Memory B cell (primary cell): ENCODE results near the gene NTM.

Source experiments
- ATAC-seq: fragments of 150-1000 bp; cut with Tn5 transposase; 2 replicates; pipeline ENCODE4 v1.10.0; 2021; ENCODE audit warnings: low read depth, mild to moderate bottlenecking, moderate library complexity
- DNase-seq, 2 donors: peaks; one replicate each; pipeline ENCODE4 v3.0.0; 2022; ENCODE audit warnings: low spot score in 2 of 2
- H3K27ac Mint-ChIP-seq: one replicate; pipeline ENCODE4 v1.8.0; 2022; ENCODE audit warnings: mild to moderate bottlenecking, moderate library complexity, mixed read lengths
- H3K27me3 Mint-ChIP-seq: one replicate; pipeline ENCODE4 v1.8.0; 2022; ENCODE audit warnings: mixed read lengths
- H3K36me3 Mint-ChIP-seq: one replicate; pipeline ENCODE4 v1.8.0; 2022; ENCODE audit warnings: mild to moderate bottlenecking, mixed read lengths
- H3K4me1 Mint-ChIP-seq: one replicate; pipeline ENCODE4 v1.8.0; 2022; ENCODE audit warnings: mixed read lengths
- H3K4me3 Mint-ChIP-seq: one replicate; pipeline ENCODE4 v1.8.0; 2022; ENCODE audit warnings: mild to moderate bottlenecking, moderate library complexity, mixed read lengths
- H3K9me3 Mint-ChIP-seq: one replicate; pipeline ENCODE4 v1.8.0; 2022; ENCODE audit warnings: mixed read lengths

NTM gene

DNA sequence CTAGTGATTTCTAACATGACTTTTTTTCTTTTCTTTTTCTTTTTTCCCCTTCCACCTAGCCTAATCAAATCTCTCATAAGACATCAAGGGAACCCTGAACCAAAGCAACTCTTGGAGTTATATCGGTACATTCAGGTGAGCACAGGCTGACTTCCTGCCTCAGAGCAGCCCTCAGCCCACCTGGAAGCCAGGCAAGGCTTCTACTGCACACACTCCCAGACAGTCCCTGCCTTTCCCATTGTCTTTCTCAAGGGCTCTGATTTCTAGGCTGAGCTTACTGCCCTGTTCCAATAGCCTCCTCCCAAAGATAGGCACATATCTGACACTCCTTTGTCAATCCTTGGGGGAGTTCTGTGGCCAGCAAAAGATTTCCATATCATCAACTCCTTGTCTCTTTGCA lies 629.5 kb downstream of the NTM start:
- DNase-seq (no peak), ATAC-seq (no peak)
- Mint-ChIP-seq H3K4me1 (no peaks in the 10 kb centered on the region), H3K27me3 (no peaks in the 10 kb centered on the region), H3K36me3 (no peaks in the 10 kb centered on the region), H3K4me3 (no peak overlapping the region), H3K27ac (no peak overlapping the region), H3K9me3 (peaks cover 5% of the 10 kb centered on the region)

DNA sequence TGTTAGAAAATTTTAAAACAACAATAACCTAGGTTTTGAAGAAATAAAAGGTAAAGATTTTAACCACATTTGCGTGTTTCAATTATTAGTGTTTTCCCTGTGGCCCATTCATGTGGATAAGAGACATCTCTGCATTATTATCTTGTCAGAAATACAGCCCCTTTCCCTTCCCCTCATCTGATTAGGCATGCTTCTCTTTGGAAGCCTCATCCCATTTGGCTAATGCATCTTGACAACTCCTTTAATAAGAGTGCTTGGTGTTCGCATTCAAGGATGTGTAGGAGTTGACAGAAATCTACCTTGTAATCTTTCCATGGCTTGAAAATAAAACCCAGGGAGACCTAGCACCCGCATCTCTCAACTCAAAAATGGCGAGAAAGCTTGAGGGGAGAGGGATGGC lies 635.5 kb downstream of the NTM start:
- Mint-ChIP-seq H3K27ac (no peak overlapping the region), H3K9me3 (peaks cover 2% of the 10 kb centered on the region), H3K36me3 (no peaks in the 10 kb centered on the region), H3K27me3 (no peaks in the 10 kb centered on the region), H3K4me1 (no peaks in the 10 kb centered on the region), H3K4me3 (no peak overlapping the region)
- DNase-seq = no peak
- ATAC-seq = no peak

DNA sequence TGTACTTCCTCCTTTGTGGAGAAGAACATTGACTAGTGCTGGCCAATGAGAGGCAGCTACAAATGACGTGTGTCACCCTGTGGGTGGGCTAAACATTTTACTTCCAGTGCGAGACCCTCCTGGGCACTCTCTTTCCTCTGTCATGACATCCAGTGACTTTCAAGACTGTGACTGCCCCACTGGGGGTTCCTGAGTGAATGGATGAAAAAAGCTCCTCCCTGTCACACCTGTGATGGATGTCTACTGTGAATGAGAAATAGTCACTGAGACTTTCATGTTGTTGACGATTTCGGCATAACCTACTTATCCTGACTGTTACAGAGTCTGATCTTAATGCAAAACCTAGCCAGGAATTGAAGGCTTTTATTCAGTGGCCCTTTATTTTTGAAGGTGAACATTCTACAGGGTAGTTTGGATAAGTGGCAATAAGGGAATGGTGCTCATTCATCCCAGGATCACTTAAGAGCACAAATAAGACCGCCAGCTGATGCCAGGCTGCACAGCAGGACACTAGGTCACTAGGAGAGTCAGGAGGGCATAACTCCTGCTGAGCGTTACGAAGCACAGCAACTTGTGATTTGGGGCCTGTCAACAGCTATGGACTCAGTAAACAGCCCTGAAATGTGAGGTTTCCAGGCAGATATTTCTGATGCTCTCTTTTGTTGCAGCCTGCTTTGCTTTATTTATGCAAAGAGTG lies 636.6 kb downstream of the NTM start:
- Mint-ChIP-seq H3K27ac (no peak overlapping the region), H3K36me3 (no peaks in the 10 kb centered on the region), H3K4me1 (no peaks in the 10 kb centered on the region), H3K9me3 (peaks cover 4% of the 10 kb centered on the region), H3K27me3 (no peaks in the 10 kb centered on the region), H3K4me3 (no peak overlapping the region)
- DNase-seq (no peak), ATAC-seq (no peak)

- no peak for ATAC-seq
- H3K4me1 Mint-ChIP-seq = no peaks in the 10 kb centered on the region
- peaks cover 6% of the 10 kb centered on the region for H3K9me3 Mint-ChIP-seq
- H3K27ac Mint-ChIP-seq = no peak overlapping the region
- no peak for DNase-seq
- H3K36me3 Mint-ChIP-seq = no peaks in the 10 kb centered on the region
- no peak overlapping the region for H3K4me3 Mint-ChIP-seq
- no peaks in the 10 kb centered on the region for H3K27me3 Mint-ChIP-seq
These were observed 637.8 kb downstream of the NTM start for GRCh38 chr11:132008226-132008625.

DNA sequence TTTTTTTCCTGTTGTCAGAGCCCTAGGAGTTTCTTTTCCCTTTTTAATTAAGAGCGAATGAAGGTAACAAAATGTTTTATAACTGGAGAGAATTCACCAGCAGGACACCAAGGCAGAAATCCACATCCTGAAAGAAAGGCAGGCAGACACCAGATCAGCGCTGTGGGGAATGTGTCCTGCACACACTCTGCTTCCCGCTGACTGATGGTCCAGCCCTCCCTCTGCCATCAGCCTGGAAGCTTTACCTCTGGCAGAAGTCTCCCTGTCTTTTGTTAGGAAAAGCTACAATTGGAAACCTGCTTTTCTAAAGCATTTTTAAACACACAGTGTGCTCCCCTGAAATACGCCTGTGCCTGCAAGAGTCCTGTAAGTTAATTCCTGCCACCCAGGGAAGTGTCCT lies 638.5 kb downstream of the NTM start:
- no peak overlapping the region for H3K4me3 Mint-ChIP-seq

DNA sequence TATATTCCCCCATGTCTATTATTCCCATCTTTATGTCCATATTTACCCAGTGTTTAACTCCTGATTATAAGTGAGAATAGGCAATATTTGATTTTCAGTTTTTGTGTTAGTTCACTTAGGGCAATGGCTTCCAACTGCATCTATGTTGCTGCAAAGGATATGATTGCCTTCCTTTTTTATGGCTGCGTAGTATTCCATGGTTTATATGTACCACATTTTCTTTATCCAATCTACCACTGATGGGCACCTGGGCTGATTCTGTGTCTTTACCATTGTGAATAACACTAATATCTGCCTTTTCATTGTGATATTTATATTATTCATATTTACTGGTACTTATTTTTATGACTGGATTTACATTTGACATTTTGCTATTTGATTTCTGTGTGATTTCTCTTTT lies 649.6 kb downstream of the NTM start:
- no peaks in the 10 kb centered on the region for H3K36me3 Mint-ChIP-seq
- no peaks in the 10 kb centered on the region for H3K4me1 Mint-ChIP-seq

More for the DNA sequence above, 638.5 kb downstream of the NTM start:
- DNase-seq (no peak), ATAC-seq (no peak)
- Mint-ChIP-seq H3K4me1 (no peaks in the 10 kb centered on the region), H3K9me3 (peaks cover 8% of the 10 kb centered on the region), H3K36me3 (no peaks in the 10 kb centered on the region), H3K27ac (no peak overlapping the region), H3K27me3 (no peaks in the 10 kb centered on the region)

GRCh38 chr11:132022285-132022684 lies 651.9 kb downstream of the NTM start:
- Mint-ChIP-seq H3K27ac (no peak overlapping the region), H3K4me3 (no peak overlapping the region), H3K27me3 (no peaks in the 10 kb centered on the region), H3K4me1 (no peaks in the 10 kb centered on the region), H3K9me3 (peaks cover 7% of the 10 kb centered on the region), H3K36me3 (no peaks in the 10 kb centered on the region)
- DNase-seq (no peak), ATAC-seq (no peak)

More for the DNA sequence above, 649.6 kb downstream of the NTM start:
- DNase-seq = no peak
- ATAC-seq = no peak
- Mint-ChIP-seq H3K27me3 (no peaks in the 10 kb centered on the region), H3K9me3 (peaks cover 11% of the 10 kb centered on the region), H3K4me3 (no peak overlapping the region), H3K27ac (no peak overlapping the region)

DNA sequence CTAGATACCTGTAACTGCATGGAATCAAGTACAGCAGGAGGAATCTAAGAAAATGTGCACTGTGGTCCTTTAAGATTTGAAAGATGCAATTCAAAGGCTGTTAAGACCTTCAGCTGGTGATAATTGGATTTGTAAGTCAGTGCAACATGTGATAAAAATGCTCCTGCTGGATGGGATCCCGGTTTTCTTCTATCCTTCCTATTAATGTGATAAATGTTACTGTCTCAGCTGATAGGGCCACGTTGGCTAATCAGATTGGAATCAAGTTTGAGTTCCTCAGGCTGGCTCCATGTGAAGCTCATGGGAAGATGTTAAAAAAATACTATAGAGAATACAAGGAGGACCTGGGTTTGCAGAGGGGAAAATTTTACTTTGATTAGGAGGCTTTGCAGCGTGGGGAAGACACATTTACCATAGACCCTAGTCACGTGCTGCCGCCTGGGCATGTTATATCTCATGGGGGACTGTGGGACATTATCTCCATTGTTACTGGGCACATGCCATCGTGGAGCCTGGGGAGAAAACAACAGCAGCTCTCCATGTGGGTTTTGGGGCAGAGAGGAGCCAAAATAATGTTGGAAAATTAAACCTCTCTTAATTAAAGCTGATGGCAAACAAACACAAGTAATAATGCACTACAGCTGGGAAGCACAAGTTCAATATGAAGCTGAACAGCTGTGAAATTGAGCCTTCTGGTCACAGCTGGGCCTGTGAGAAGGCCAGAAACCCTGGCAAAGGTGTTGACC lies 652.5 kb downstream of the NTM start:
- ATAC-seq = no peak
- H3K27me3 Mint-ChIP-seq = no peaks in the 10 kb centered on the region
- no peaks in the 10 kb centered on the region for H3K4me1 Mint-ChIP-seq
- H3K27ac Mint-ChIP-seq = no peak overlapping the region
- H3K36me3 Mint-ChIP-seq = no peaks in the 10 kb centered on the region
- H3K4me3 Mint-ChIP-seq = no peak overlapping the region
- no peak for DNase-seq
- peaks cover 9% of the 10 kb centered on the region for H3K9me3 Mint-ChIP-seq

DNA sequence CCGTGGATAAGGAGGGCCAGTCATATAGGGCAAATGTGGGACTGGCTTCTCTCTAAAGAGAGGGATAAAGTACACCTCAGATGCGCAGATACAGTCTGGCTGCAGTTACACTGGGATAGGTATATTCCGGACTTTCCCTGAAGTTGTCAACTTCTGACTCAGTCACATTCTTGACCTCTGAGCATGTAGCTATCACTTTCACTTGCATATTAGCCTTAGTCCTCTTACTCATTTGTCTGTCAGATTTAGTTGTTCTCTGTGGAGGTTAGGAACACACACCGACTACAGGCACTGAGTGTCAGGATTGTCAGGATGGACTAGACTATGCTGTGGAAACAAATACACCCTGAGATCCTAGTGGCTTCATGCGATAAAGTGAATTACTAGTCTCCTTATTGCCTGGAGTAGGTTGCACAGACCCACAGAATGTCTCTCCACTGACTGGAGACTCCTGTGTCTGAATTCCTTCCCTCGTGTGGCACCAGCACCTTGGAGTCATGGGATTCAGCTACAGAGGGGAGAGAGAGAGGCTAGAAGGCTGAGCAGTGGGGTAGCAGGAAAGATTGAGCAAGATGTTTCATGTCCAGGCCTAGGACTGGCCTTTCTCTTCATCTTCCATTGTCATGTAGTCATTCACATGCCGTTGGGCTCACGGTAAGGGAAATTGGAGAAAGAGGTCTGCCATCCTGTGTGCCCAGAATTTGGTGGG lies 654.3 kb downstream of the NTM start:
- Mint-ChIP-seq H3K27ac (no peak overlapping the region), H3K27me3 (no peaks in the 10 kb centered on the region), H3K36me3 (no peaks in the 10 kb centered on the region), H3K4me1 (no peaks in the 10 kb centered on the region), H3K9me3 (peaks cover 7% of the 10 kb centered on the region), H3K4me3 (no peak overlapping the region)
- ATAC-seq (no peak), DNase-seq (no peak)

- no peak for DNase-seq
- H3K4me1 Mint-ChIP-seq = no peaks in the 10 kb centered on the region
- peaks cover 4% of the 10 kb centered on the region for H3K9me3 Mint-ChIP-seq
- no peaks in the 10 kb centered on the region for H3K27me3 Mint-ChIP-seq
- H3K36me3 Mint-ChIP-seq = no peaks in the 10 kb centered on the region
- ATAC-seq = no peak
- H3K27ac Mint-ChIP-seq = no peak overlapping the region
- H3K4me3 Mint-ChIP-seq = no peak overlapping the region
These were observed 656.3 kb downstream of the NTM start for GRCh38 chr11:132026746-132027145.

DNA sequence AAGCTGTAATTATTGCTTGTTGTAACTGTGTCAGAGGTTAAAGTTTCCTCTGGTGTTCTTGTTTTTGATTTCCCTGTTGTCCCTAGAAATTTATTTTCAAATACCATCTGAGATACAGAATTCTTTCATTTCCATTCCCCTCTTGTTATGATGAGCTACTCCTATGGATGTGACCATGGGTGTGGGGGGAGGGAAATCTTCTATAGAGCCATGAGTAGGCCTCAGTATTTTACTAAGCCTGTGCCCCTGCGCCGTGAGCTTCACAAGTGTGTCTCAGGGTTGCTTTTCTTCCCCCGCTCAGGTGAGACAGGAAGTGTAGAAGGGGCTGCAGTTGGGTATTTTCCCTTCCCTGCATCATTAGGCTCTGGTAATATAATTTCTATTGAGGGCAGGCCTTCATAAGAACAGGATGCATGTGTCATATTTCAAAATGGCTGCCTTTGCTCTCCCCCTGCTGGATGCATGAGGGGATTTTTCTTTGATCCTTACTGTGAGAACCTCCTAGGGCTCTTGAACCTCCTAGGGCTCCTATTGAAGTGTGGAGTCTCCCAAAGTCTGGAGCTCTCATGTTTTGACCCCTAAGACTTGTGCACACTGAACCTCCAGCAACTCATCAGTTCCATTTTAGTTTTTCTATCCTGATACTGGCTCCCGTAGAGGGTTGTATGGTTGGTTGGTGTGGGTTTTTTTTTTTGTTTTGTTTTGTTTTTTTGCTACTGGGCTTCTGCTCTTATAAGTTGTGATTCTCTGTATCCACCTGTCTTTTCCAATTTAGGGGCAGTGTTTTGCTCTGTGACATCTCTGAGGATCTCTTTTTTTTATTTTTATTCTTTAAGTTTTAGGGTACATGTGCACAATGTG lies 658.2 kb downstream of the NTM start:
- Mint-ChIP-seq H3K4me1 (no peaks in the 10 kb centered on the region), H3K36me3 (no peaks in the 10 kb centered on the region), H3K27me3 (no peaks in the 10 kb centered on the region), H3K4me3 (no peak overlapping the region), H3K27ac (no peak overlapping the region), H3K9me3 (peaks cover 4% of the 10 kb centered on the region)
- ATAC-seq = no peak
- DNase-seq = no peak

GRCh38 chr11:132030896-132031295 lies 660.5 kb downstream of the NTM start:
- ATAC-seq (no peak), DNase-seq (no peak)
- Mint-ChIP-seq H3K36me3 (no peaks in the 10 kb centered on the region), H3K27ac (no peak overlapping the region), H3K9me3 (peaks cover 4% of the 10 kb centered on the region), H3K4me3 (no peak overlapping the region), H3K27me3 (peaks cover 2% of the 10 kb centered on the region), H3K4me1 (no peaks in the 10 kb centered on the region)

DNA sequence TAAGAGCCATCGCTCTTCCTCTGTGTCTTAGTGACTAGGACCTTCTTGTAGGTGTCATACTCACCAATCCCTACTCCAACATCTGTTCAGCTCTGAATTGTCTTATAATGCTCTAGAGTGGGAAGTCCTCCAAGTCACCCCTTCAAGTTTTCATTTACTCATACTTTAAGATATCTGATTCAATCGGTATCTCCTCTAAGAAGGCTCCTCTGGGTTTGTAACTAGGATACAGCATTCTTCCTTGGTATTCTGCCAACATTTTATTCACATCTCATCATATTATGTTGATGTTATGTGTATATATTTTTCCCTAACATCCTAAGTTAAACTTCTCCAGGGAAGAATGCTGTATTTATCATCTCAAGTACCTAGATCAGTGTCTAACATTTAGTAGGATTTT lies 662.1 kb downstream of the NTM start:
- DNase-seq = no peak
- H3K27me3 Mint-ChIP-seq = peaks cover 2% of the 10 kb centered on the region
- no peaks in the 10 kb centered on the region for H3K36me3 Mint-ChIP-seq
- no peaks in the 10 kb centered on the region for H3K4me1 Mint-ChIP-seq
- H3K27ac Mint-ChIP-seq = no peak overlapping the region
- peaks cover 3% of the 10 kb centered on the region for H3K9me3 Mint-ChIP-seq
- no peak overlapping the region for H3K4me3 Mint-ChIP-seq
- no peak for ATAC-seq

DNA sequence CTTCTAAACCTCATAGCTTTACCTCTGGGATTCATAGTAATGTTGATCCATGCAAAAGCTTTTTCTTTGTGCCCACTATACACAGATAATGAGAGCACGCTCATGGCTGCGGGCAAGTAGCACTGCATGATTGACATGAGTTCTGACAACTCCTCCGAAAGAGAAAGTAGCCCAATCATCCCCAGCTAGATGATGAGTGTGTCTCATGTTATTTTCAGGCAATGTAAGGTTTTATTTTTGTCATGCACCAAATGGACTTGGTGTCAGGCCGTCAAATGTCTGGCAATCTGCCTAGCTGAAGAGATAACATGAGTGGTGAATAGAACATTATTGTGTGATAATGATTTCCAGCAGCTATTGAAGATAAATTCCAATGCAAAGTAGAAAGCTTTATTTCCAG lies 662.6 kb downstream of the NTM start:
- no peak overlapping the region for H3K27ac Mint-ChIP-seq
- DNase-seq (no peak), ATAC-seq (no peak)
- H3K36me3 Mint-ChIP-seq = no peaks in the 10 kb centered on the region
- H3K27me3 Mint-ChIP-seq = peaks cover 2% of the 10 kb centered on the region
- H3K4me1 Mint-ChIP-seq = no peaks in the 10 kb centered on the region
- H3K4me3 Mint-ChIP-seq = no peak overlapping the region
- peaks cover 2% of the 10 kb centered on the region for H3K9me3 Mint-ChIP-seq
